ENCODE measurements around the gene PAPOLA.

PAPOLA gene

GRCh38 chr14:96586056-96586455 is 83.9 kb downstream of the PAPOLA start:
- ChIA-PET CTCF (no interaction called here), POLR2A (ENCODE audit: low non-redundant PET) (no interaction called here)
- TF ChIP-seq, protein P1, sequence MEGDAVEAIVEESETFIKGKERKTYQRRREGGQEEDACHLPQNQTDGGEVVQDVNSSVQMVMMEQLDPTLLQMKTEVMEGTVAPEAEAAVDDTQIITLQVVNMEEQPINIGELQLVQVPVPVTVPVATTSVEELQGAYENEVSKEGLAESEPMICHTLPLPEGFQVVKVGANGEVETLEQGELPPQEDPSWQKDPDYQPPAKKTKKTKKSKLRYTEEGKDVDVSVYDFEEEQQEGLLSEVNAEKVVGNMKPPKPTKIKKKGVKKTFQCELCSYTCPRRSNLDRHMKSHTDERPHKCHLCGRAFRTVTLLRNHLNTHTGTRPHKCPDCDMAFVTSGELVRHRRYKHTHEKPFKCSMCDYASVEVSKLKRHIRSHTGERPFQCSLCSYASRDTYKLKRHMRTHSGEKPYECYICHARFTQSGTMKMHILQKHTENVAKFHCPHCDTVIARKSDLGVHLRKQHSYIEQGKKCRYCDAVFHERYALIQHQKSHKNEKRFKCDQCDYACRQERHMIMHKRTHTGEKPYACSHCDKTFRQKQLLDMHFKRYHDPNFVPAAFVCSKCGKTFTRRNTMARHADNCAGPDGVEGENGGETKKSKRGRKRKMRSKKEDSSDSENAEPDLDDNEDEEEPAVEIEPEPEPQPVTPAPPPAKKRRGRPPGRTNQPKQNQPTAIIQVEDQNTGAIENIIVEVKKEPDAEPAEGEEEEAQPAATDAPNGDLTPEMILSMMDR (conservative IDR thresholded peaks at IDR 0.05; ENCODE audit: low read depth), result no peak
- H3K27ac ChIP-seq, result no peak overlapping the region
- no peak for DNase-seq (ENCODE audit: low spot score)

- H3K27ac ChIP-seq, result no peak overlapping the region
- CTCF ChIA-PET, result no interaction called here
- no peak for DNase-seq (ENCODE audit: low spot score)
- TF ChIP-seq, protein P1 (conservative IDR thresholded peaks at IDR 0.05; ENCODE audit: low read depth), result no peak
- POLR2A ChIA-PET (ENCODE audit: low non-redundant PET), result no interaction called here
Measured at GRCh38 chr14:96586921-96587822, 85.0 kb downstream of the PAPOLA start.

DNA sequence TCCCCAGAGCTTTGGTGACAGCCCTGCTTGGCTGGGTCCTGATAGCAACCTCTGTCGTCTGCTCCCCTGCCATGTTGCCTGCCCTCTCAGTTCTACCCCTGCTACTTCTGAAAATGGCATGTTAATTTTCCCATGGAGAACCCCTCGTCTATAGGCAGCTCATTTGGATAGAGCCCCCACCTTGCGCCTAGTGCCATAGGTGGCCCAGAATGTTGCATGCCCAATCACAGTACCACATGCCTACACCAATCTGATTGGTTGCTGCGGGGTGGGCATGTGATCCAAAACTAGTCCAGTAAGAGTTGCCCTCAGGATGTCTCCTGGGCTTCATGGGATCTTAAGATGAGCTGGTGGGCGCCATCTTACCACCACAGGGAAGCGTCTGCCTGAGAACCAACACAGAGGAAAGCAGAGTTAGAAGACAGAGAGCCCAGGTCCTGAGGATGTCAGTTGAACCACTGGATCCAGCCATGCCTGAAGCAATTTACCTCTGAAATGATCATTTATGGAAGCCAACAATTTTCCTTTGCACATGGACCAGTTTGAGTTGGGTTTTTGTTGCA is 85.7 kb downstream of the PAPOLA start:
- TF ChIP-seq, protein P1 (conservative IDR thresholded peaks at IDR 0.05; ENCODE audit: low read depth), result no peak

GRCh38 chr14:96588410-96589257 is 86.5 kb downstream of the PAPOLA start:
- POLR2A ChIA-PET (ENCODE audit: low non-redundant PET), result no interaction called here
- no peak overlapping the region for H3K27ac ChIP-seq
- CTCF ChIA-PET, result no interaction called here
- no peak for DNase-seq (ENCODE audit: low spot score)
- TF ChIP-seq, protein P1 (conservative IDR thresholded peaks at IDR 0.05; ENCODE audit: low read depth), result no peak

More for the DNA sequence above, 85.7 kb downstream of the PAPOLA start:
- ChIA-PET POLR2A (ENCODE audit: low non-redundant PET) (no interaction called here), CTCF (no interaction called here)
- H3K27ac ChIP-seq, result no peak overlapping the region
- DNase-seq (ENCODE audit: low spot score), result no peak

DNA sequence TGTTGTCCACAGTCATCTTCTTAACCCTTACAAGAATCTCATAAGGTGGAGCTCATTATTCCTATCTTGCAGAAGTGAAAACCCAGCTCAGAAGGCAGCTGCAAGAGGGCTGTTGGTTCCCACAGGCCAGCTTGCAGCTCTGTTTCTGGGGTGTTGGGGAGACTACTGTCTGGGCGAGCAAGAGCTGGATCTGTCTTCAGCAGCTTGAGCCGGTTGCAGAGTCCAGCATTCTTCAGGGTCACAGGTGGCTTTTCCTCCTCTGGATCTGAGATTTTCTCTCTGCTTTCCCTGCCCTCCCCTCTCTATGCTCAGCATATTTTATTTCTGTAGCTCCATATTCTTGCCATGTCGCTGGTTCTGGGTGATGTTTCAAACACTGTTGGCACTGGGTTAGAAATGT is 87.4 kb downstream of the PAPOLA start:
- CTCF ChIA-PET, result interaction anchor here (0.6 kb wide), 1 partner anchor 78 kb away, joined by 4 read pairs; no protein-coding TSS in a partner anchor
- TF ChIP-seq, protein P1 (conservative IDR thresholded peaks at IDR 0.05; ENCODE audit: low read depth), result no peak
- DNase-seq (ENCODE audit: low spot score), result no peak
- POLR2A ChIA-PET (ENCODE audit: low non-redundant PET), result no interaction called here
- H3K27ac ChIP-seq, result no peak overlapping the region

- no peak for DNase-seq (ENCODE audit: low spot score)
- POLR2A ChIA-PET (ENCODE audit: low non-redundant PET), result no interaction called here
- CTCF ChIA-PET, result no interaction called here
- H3K27ac ChIP-seq, result no peak overlapping the region
- TF ChIP-seq, protein P1 (conservative IDR thresholded peaks at IDR 0.05; ENCODE audit: low read depth), result no peak
Measured at GRCh38 chr14:96590190-96590864, 88.1 kb downstream of the PAPOLA start.
